H1 (cell line): ENCODE measurements around the gene FRZB.

Experiments
- ATF3 ChIP-seq: IDR thresholded peaks from 2 replicates; pipeline ENCODE4 v1.6.1; 2011; ENCODE audit warnings: low read depth, mild to moderate bottlenecking, low read length; ENCODE audit not compliant: insufficient read depth
- CBX5 ChIP-seq: fragments of 300-800, 300-1000 bp; sonication (generic); IDR thresholded peaks from 2 replicates; pipeline ENCODE4 v1.7.1; 2016; ENCODE audit warnings: antibody characterized with exemption, low read length, low read depth
- CEBPB ChIP-seq: IDR thresholded peaks from 2 replicates; pipeline ENCODE4 v1.6.1; 2012; ENCODE audit warnings: low read depth, low read length
- CHD2 ChIP-seq: IDR thresholded peaks from 2 replicates; pipeline ENCODE4 v1.6.1; 2012; ENCODE audit warnings: low read length, improper control_type of control experiment
- CTCF ChIP-seq, 3 experiments: IDR thresholded peaks; 1 replicate in 2 of 3; 2 replicates in 1 of 3; pipeline versions ENCODE4 v1.5.1 to v1.6.1; 2011; ENCODE audit warnings: low read length in 3 of 3, mild to moderate bottlenecking in 3 of 3, inconsistent platforms in 2 of 3, low read depth in 1 of 3, moderate library complexity in 1 of 3; ENCODE audit not compliant: insufficient read depth in 1 of 3; ENCODE audit errors: control extremely low read depth in 1 of 3
- EP300 ChIP-seq, 2 experiments: IDR thresholded peaks; 1 replicate in 1 of 2; 2 replicates in 1 of 2; pipeline ENCODE4 v1.6.1; 2011 to 2012; ENCODE audit warnings: low read depth in 2 of 2, low read length in 2 of 2, mild to moderate bottlenecking in 2 of 2, borderline replicate concordance in 1 of 2, inconsistent platforms in 1 of 2, moderate library complexity in 1 of 2
- EZH2 ChIP-seq: fragments of 200-600 bp; sonication (generic); IDR thresholded peaks from 2 replicates; pipeline ENCODE4 v1.7.1; 2012; ENCODE audit warnings: low read depth, mild to moderate bottlenecking, moderate library complexity, low read length, inconsistent platforms; ENCODE audit not compliant: severe bottlenecking
- JUN ChIP-seq: IDR thresholded peaks from 2 replicates; pipeline ENCODE4 v1.6.1; 2011; ENCODE audit warnings: low read depth, mild to moderate bottlenecking, improper control_type of control experiment, low read length
- MAX ChIP-seq: IDR thresholded peaks from 2 replicates; pipeline ENCODE4 v1.6.1; 2012; ENCODE audit warnings: inconsistent platforms
- POLR2AphosphoS5 ChIP-seq: IDR thresholded peaks from 2 replicates; pipeline ENCODE4 v1.6.1; 2011; ENCODE audit warnings: low read depth, low read length
- SIN3A ChIP-seq, 2 experiments: IDR thresholded peaks in 1 of 2; conservative IDR thresholded peaks in 1 of 2; 2 replicates each; pipeline ENCODE4 v1.6.1; 2011 to 2012; ENCODE audit warnings: low read length in 2 of 2, improper control_type of control experiment in 1 of 2, low read depth in 1 of 2, mild to moderate bottlenecking in 1 of 2
- TAF1 ChIP-seq: IDR thresholded peaks from 2 replicates; pipeline ENCODE4 v1.6.1; 2011; ENCODE audit warnings: mild to moderate bottlenecking, low read depth, low read length
- USF2 ChIP-seq: IDR thresholded peaks from 2 replicates; pipeline ENCODE4 v1.6.1; 2011; ENCODE audit warnings: low read length, improper control_type of control experiment
- ZNF274 ChIP-seq: IDR thresholded peaks from 2 replicates; pipeline ENCODE4 v1.7.0; 2012; ENCODE audit warnings: low read length, borderline replicate concordance; ENCODE audit errors: extremely low read depth

GRCh38 chr2:182914852-182915251, 48.4 kb upstream of the FRZB start:
- no peak for TF ChIP-seq CBX5
- TF ChIP-seq ATF3: no peak
- no peak for TF ChIP-seq CTCF (IDR thresholded peaks at IDR 0.05; ENCODE audit: control extremely low read depth in 1 of 3, insufficient read depth in 1 of 3, low read depth in 1 of 3, low read length in 3 of 3)
- no peak for TF ChIP-seq USF2
- TF ChIP-seq CEBPB: no peak
- TF ChIP-seq EP300 (IDR thresholded peaks at IDR 0.05; ENCODE audit: borderline replicate concordance in 1 of 2, low read depth in 2 of 2, low read length in 2 of 2): no peak
- TF ChIP-seq SIN3A (conservative IDR thresholded peaks at IDR 0.05 in 1 of 2, IDR thresholded peaks at IDR 0.05 in 1 of 2; ENCODE audit: low read depth in 1 of 2, low read length in 2 of 2): no peak
- no peak for TF ChIP-seq POLR2AphosphoS5
- TF ChIP-seq MAX: no peak
- no peak for TF ChIP-seq ZNF274
- no peak for TF ChIP-seq CHD2
- TF ChIP-seq JUN: no peak
- TF ChIP-seq TAF1: no peak
- TF ChIP-seq EZH2: no peak
